K562 (cell line): ENCODE results near the gene ORC5. TPM values are rescaled to one million over a fixed set of nuclear protein-coding genes. Genes with fewer than 3 reads are reported as not detected.

Experiments
- ATAC-seq: fragments of 200-7000 bp; cut with Tn5 transposase; 3 replicates; pipeline ENCODE4 v1.9.1; 2020; ENCODE audit warnings: moderate library complexity
- BruUV-seq: library from RNA; stranded (reverse); fragments of 400-500 nt; replicated peaks from 2 replicates; lab custom pipeline; 2021; lab: Mats Ljungman, UMichigan
- CTCF ChIA-PET: fragments of 300-600 bp; formaldehyde crosslinking; extraction: SDS; loops from one replicate; lab custom pipeline; 2021; ENCODE audit warnings: low intra/inter-chr PET ratio; lab: Yijun Ruan, JAX
- POLR2A ChIA-PET: fragments of 300-600, 350-650 bp; sonication (Branson Sonifier 250); formaldehyde crosslinking; extraction: SDS; loops from one replicate; lab custom pipeline; 2021; ENCODE audit warnings: antibody characterized with exemption, inconsistent platforms; lab: Yijun Ruan, JAX
- DNase-seq, 4 experiments: peaks; one replicate each; pipeline versions ENCODE4 v3.0.0 to v3.0.0-alpha.2; 2011 to 2018; ENCODE audit warnings: low spot score in 3 of 4, mixed read lengths in 3 of 4; ENCODE audit errors: extremely low read depth in 1 of 4
- FAIRE-seq: peaks from 2 replicates; lab custom pipeline; 2011; peaks lifted over from hg19 to GRCh38; lab: Jason Lieb, UNC
- H2AFZ ChIP-seq: 2 replicates; pipeline ENCODE4 v1.6.0; 2011; ENCODE audit warnings: low read depth, low read length, control low read depth, inconsistent platforms
- H3K27ac ChIP-seq: fragments of 200-600 bp; 3 replicates; pipeline ENCODE4 v1.8.0; 2011; ENCODE audit warnings: low read depth, mild to moderate bottlenecking, control low read depth, inconsistent platforms, low read length, moderate library complexity, mixed read lengths; ENCODE audit errors: extremely low read depth
- H3K27me3 ChIP-seq, 2 experiments: fragments of 300-600 bp in 1 of 2; 2 replicates in 1 of 2; 3 replicates in 1 of 2; pipeline versions ENCODE4 v1.6.0 to v1.8.0; 2011; ENCODE audit warnings: inconsistent platforms in 2 of 2, low read length in 2 of 2, mild to moderate bottlenecking in 1 of 2, mixed read lengths in 1 of 2, moderate library complexity in 1 of 2; ENCODE audit not compliant: control insufficient read depth in 2 of 2, insufficient read depth in 2 of 2
- H3K36me3 ChIP-seq: fragments of 300-600 bp; 3 replicates; pipeline ENCODE4 v1.8.0; 2011; ENCODE audit warnings: mild to moderate bottlenecking, low read length, inconsistent platforms; ENCODE audit not compliant: control insufficient read depth, insufficient read depth
- H3K4me1 ChIP-seq, 2 experiments: fragments of 200-600 bp in 1 of 2; replicated peaks in 1 of 2; 2 replicates in 1 of 2; 3 replicates in 1 of 2; pipeline versions ENCODE4 v1.5.1 to v1.8.0; 2011; ENCODE audit warnings: inconsistent platforms in 2 of 2, low read length in 2 of 2, mild to moderate bottlenecking in 1 of 2, mixed read lengths in 1 of 2, moderate library complexity in 1 of 2; ENCODE audit not compliant: control insufficient read depth in 2 of 2, insufficient read depth in 2 of 2
- H3K4me2 ChIP-seq: 2 replicates; pipeline ENCODE4 v1.6.1; 2011; ENCODE audit warnings: low read length, control low read depth, inconsistent platforms, mixed read lengths; ENCODE audit not compliant: insufficient read depth
- H3K4me3 ChIP-seq: fragments of 200-600 bp; sonication (generic), shearing (Covaris generic); 2 replicates; pipeline ENCODE4 v1.5.1; 2016; ENCODE audit warnings: control low read depth, inconsistent platforms
- H3K79me2 ChIP-seq: fragments of 200-600 bp; 3 replicates; pipeline ENCODE4 v1.8.0; 2011; ENCODE audit warnings: low read length, inconsistent platforms; ENCODE audit not compliant: control insufficient read depth, insufficient read depth
- H3K9ac ChIP-seq, 2 experiments: 2 replicates each; pipeline versions ENCODE4 v1.6.0 to v1.6.1; 2011; ENCODE audit warnings: low read depth in 2 of 2, low read length in 2 of 2, control low read depth in 1 of 2, inconsistent platforms in 1 of 2, mild to moderate bottlenecking in 1 of 2, mixed read lengths in 1 of 2; ENCODE audit not compliant: insufficient read depth in 1 of 2
- H3K9me1 ChIP-seq: one replicate; pipeline ENCODE4 v1.6.0; 2011; ENCODE audit warnings: inconsistent platforms, mild to moderate bottlenecking, low read length, moderate library complexity; ENCODE audit not compliant: control insufficient read depth, insufficient read depth
- H3K9me3 ChIP-seq: replicated peaks from 2 replicates; pipeline ENCODE4 v1.5.1; 2011; ENCODE audit warnings: low read depth, low read length, inconsistent platforms; ENCODE audit not compliant: control insufficient read depth, insufficient read depth
- H4K20me1 ChIP-seq: replicated peaks from 2 replicates; pipeline ENCODE4 v1.6.1; 2011; ENCODE audit warnings: low read length, inconsistent platforms, mixed read lengths; ENCODE audit not compliant: control insufficient read depth, insufficient read depth
- BDP1 ChIP-seq: IDR thresholded peaks from 3 replicates; pipeline ENCODE4 v1.6.1; 2011; ENCODE audit not compliant: insufficient read length, insufficient read depth
- CHD2 ChIP-seq: IDR thresholded peaks from 2 replicates; pipeline ENCODE4 v1.6.1; 2011; ENCODE audit warnings: low read depth, low read length
- NFRKB ChIP-seq: fragments of 450-650 bp; IDR thresholded peaks from 2 replicates; pipeline ENCODE4 v1.6.1; 2016; ENCODE audit warnings: low read depth
- PML ChIP-seq: IDR thresholded peaks from 2 replicates; pipeline ENCODE4 v1.6.1; 2012; ENCODE audit warnings: low read length, inconsistent platforms
- PRPF4 ChIP-seq: fragments of 200-400 bp; formaldehyde crosslinking; IDR thresholded peaks from one replicate; pipeline ENCODE4 v1.6.1; 2017; ENCODE audit warnings: low read length, low read depth, mild to moderate bottlenecking; ENCODE audit not compliant: insufficient read depth, poor library complexity, severe bottlenecking
- SMARCC2 ChIP-seq: fragments of 450-650 bp; IDR thresholded peaks from 2 replicates; pipeline ENCODE4 v1.6.1; 2017; ENCODE audit warnings: antibody characterized with exemption, moderate library complexity, mild to moderate bottlenecking, low read depth
- SOX6 ChIP-seq: fragments of 450-650 bp; IDR thresholded peaks from 2 replicates; pipeline ENCODE4 v1.6.1; 2014; ENCODE audit warnings: mild to moderate bottlenecking
- SP1 ChIP-seq: sonication (generic); formaldehyde crosslinking; IDR thresholded peaks from 2 replicates; pipeline ENCODE4 v1.8.1; 2022; ENCODE audit warnings: mild to moderate bottlenecking, missing genetic modification reagents
- SRSF9 ChIP-seq: fragments of 200-400 bp; formaldehyde crosslinking; IDR thresholded peaks from 2 replicates; pipeline ENCODE4 v1.6.1; 2017; ENCODE audit warnings: low read depth, low read length, borderline replicate concordance
- TCF7L2 ChIP-seq: fragments of 150-350 bp; IDR thresholded peaks from 2 replicates; pipeline ENCODE4 v1.6.1; 2016; ENCODE audit warnings: low read depth, mild to moderate bottlenecking, low read length, moderate library complexity
- ZNF444 ChIP-seq: fragments of 250-450 bp; sonication (Bioruptor Pico); IDR thresholded peaks from 2 replicates; pipeline ENCODE4 v1.4.0; 2020; ENCODE audit warnings: mild to moderate bottlenecking, moderate library complexity
- WGBS: fragments of 100-300 bp; shearing (Covaris generic); methylation state at CpG from one replicate; pipeline ENCODE4 v1.1.6; 2016; ENCODE audit warnings: low coverage, mixed read lengths; ENCODE audit not compliant: insufficient coverage; ENCODE audit errors: missing lambda C conversion rate; 5-methylcytosine and 5-hydroxymethylcytosine counted together
- in situ Hi-C: fragments of 300-500 bp; cut with MboI; formaldehyde crosslinking; loops from 4 replicates; pipeline ENCODE4 v1.15.0; 2018; ENCODE audit warnings: inconsistent platforms, mixed read lengths
- intact Hi-C: fragments of 100-400 bp; cut with micrococcal nuclease; formaldehyde crosslinking; loops from 2 replicates; pipeline ENCODE4 v1.14.2; 2022
- polyA plus RNA-seq, 8 experiments: library from polyadenylated mRNA; depleted of rRNA in 4 of 8; stranded (reverse) in 5 of 8; unstranded in 3 of 8; fragments of >200 nt; fragmentation: Nextera tagmentation in 2 of 8; fragmentation: Illumina TruSeq in 1 of 8; extraction: Ambion mirVana in 2 of 8; extraction: Trizol in 1 of 8; gene quantifications; 2 replicates each; pipeline versions ENCODE4 v1.2.1 to v1.2.3, GENCODE V29; 2011 to 2014; ENCODE audit warnings: inconsistent platforms in 1 of 8, missing spikeins in 1 of 8
- total RNA-seq, 7 experiments: library from RNA; depleted of rRNA in 6 of 7; stranded (reverse); fragments of >200 nt in 6 of 7; fragmentation: Illumina TruSeq in 2 of 7; extraction: Trizol in 2 of 7; gene quantifications; 2 replicates each; pipeline versions ENCODE4 v1.2.1 to v1.2.3, GENCODE V29; 2011 to 2021; ENCODE audit warnings: low replicate concordance in 1 of 7
- TF ChIP-seq, protein P1 (sequence below): fragments of 250-450 bp; sonication (Bioruptor Pico); IDR thresholded peaks from 2 replicates; pipeline ENCODE4 v1.4.0; 2020
- TF ChIP-seq, protein P2 (sequence below): fragments of 450-650 bp; conservative IDR thresholded peaks from 2 replicates; pipeline ENCODE4 v1.6.1; 2016; ENCODE audit warnings: missing genetic modification characterization, low read depth, mild to moderate bottlenecking, control low read depth, missing compliant biosample characterization
- TF ChIP-seq, protein P3 (sequence below): fragments of 450-650 bp; formaldehyde crosslinking; IDR thresholded peaks from 2 replicates; pipeline ENCODE4 v1.4.0; 2020; ENCODE audit warnings: mild to moderate bottlenecking

The ORC5 gene
- total and polyA plus RNA-seq, 9 of the 15 experiments (the other 6 are each of a cell fraction or from before 2014, with no cell fraction given): 29.8 to 136 (median 54.8) TPM

DNA sequence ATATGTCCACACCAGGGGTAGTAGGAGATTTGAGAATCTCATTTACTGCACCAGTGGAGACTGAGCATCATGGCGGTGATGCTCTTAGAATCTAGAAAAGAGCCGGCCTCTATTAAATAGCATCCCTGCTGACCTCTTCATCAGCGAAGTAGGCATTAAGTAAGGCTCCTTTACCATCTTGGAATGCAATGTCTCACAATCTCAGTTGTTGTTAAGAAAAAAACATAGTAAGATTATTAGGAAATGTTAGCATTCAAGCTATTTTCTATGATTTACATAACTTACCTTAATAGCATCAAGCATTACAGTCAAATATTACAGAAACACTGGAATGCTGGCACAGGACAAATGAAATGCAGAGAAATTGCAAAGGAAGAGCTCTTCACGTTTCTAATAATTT is 54.5 kb downstream of the ORC5 start:
- Histone ChIP-seq H4K20me1 (no peaks in the 10 kb centered on the region), H3K4me3 (no peak overlapping the region), H3K4me2 (no peak overlapping the region), H3K9me3 (no peaks in the 10 kb centered on the region), H3K9ac (no peak overlapping the region), H3K27ac (no peak overlapping the region), H3K36me3 (peaks cover 37% of the 10 kb centered on the region; the same call in 1 of the 3 replicates), H3K79me2 (peaks cover 4% of the 10 kb centered on the region; the same call in 1 of the 3 replicates), H2AFZ (no peak overlapping the region), H3K4me1 (no peaks in the 10 kb centered on the region), H3K27me3 (no peaks in the 10 kb centered on the region), H3K9me1 (no peaks in the 10 kb centered on the region)
- intact Hi-C loops (loop anchor here (10.0 kb wide), 1 partner anchor 388 kb away; no protein-coding TSS in a partner anchor), in situ Hi-C loops (loop anchor here (10.0 kb wide), 1 partner anchor 158 kb away; no protein-coding TSS in a partner anchor)
- WGBS: 65% methylated on average over 4 of the region's 4 CpGs
- ChIA-PET POLR2A (no interaction called here), CTCF (interaction anchor here (5.4 kb wide), 1 partner anchor 580 kb away, joined by 52 read pairs; no protein-coding TSS in a partner anchor)
- TF ChIP-seq ZNF444 (CRISPR knock-in tag) (no peak), CHD2 (no peak), SP1 (CRISPR knock-in tag) (no peak), PRPF4 (no peak), NFRKB (no peak), SRSF9 (no peak), PML (no peak), SMARCC2 (no peak), BDP1 (no peak), TCF7L2 (no peak), SOX6 (no peak)
- TF ChIP-seq, protein P1, sequence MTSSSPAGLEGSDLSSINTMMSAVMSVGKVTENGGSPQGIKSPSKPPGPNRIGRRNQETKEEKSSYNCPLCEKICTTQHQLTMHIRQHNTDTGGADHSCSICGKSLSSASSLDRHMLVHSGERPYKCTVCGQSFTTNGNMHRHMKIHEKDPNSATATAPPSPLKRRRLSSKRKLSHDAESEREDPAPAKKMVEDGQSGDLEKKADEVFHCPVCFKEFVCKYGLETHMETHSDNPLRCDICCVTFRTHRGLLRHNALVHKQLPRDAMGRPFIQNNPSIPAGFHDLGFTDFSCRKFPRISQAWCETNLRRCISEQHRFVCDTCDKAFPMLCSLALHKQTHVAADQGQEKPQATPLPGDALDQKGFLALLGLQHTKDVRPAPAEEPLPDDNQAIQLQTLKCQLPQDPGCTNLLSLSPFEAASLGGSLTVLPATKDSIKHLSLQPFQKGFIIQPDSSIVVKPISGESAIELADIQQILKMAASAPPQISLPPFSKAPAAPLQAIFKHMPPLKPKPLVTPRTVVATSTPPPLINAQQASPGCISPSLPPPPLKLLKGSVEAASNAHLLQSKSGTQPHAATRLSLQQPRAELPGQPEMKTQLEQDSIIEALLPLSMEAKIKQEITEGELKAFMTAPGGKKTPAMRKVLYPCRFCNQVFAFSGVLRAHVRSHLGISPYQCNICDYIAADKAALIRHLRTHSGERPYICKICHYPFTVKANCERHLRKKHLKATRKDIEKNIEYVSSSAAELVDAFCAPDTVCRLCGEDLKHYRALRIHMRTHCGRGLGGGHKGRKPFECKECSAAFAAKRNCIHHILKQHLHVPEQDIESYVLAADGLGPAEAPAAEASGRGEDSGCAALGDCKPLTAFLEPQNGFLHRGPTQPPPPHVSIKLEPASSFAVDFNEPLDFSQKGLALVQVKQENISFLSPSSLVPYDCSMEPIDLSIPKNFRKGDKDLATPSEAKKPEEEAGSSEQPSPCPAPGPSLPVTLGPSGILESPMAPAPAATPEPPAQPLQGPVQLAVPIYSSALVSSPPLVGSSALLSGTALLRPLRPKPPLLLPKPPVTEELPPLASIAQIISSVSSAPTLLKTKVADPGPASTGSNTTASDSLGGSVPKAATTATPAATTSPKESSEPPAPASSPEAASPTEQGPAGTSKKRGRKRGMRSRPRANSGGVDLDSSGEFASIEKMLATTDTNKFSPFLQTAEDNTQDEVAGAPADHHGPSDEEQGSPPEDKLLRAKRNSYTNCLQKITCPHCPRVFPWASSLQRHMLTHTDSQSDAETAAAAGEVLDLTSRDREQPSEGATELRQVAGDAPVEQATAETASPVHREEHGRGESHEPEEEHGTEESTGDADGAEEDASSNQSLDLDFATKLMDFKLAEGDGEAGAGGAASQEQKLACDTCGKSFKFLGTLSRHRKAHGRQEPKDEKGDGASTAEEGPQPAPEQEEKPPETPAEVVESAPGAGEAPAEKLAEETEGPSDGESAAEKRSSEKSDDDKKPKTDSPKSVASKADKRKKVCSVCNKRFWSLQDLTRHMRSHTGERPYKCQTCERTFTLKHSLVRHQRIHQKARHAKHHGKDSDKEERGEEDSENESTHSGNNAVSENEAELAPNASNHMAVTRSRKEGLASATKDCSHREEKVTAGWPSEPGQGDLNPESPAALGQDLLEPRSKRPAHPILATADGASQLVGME: no peak
- TF ChIP-seq, protein P2, sequence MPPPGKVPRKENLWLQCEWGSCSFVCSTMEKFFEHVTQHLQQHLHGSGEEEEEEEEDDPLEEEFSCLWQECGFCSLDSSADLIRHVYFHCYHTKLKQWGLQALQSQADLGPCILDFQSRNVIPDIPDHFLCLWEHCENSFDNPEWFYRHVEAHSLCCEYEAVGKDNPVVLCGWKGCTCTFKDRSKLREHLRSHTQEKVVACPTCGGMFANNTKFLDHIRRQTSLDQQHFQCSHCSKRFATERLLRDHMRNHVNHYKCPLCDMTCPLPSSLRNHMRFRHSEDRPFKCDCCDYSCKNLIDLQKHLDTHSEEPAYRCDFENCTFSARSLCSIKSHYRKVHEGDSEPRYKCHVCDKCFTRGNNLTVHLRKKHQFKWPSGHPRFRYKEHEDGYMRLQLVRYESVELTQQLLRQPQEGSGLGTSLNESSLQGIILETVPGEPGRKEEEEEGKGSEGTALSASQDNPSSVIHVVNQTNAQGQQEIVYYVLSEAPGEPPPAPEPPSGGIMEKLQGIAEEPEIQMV (tag): no peak
- TF ChIP-seq, protein P3, sequence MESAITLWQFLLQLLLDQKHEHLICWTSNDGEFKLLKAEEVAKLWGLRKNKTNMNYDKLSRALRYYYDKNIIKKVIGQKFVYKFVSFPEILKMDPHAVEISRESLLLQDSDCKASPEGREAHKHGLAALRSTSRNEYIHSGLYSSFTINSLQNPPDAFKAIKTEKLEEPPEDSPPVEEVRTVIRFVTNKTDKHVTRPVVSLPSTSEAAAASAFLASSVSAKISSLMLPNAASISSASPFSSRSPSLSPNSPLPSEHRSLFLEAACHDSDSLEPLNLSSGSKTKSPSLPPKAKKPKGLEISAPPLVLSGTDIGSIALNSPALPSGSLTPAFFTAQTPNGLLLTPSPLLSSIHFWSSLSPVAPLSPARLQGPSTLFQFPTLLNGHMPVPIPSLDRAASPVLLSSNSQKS (CRISPR knock-in tag): no peak
- DNase-seq (no peak), FAIRE-seq (no peak), ATAC-seq (no peak)
- no TSS peak for BruUV-seq
